OCI-LY3 (cell line): ENCODE results near the gene MICALL2.

ENCODE experiments used
- CTCF ChIP-seq: fragments of 200-600, 300-600 bp; sonication (generic); IDR thresholded peaks from 2 replicates; pipeline ENCODE4 v1.5.1; 2014; ENCODE audit warnings: antibody characterized with exemption, low read length, low read depth
- EZH2phosphoT487 ChIP-seq: fragments of 200-600 bp; shearing (Covaris generic); IDR thresholded peaks from 2 replicates; pipeline ENCODE4 v1.6.1; 2018; ENCODE audit warnings: antibody characterized with exemption, mixed run types, low read depth

- TF ChIP-seq CTCF (no peak), EZH2phosphoT487 (no peak)
Observed at GRCh38 chr7:1391449-1391848, 67.8 kb downstream of the MICALL2 start.
